Left renal cortex interstitium (tissue), 4 donors: ENCODE results near the gene TMEM235. TPM values are rescaled to one million over a fixed set of nuclear protein-coding genes. Genes with fewer than 3 reads are reported as not detected.

Experiments
- DNase-seq, 4 donors: peaks; one replicate each; pipeline ENCODE4 v3.0.0-alpha.2; 2013; ENCODE audit warnings: low read depth in 4 of 4, low spot score in 2 of 4, missing footprints in 1 of 4
- polyA plus RNA-seq, 4 donors: library from polyadenylated mRNA; unstranded; fragments of 120-200 nt; gene quantifications; one replicate each; pipeline ENCODE4 v1.2.1, GENCODE V29; 2013; ENCODE audit not compliant: insufficient read length in 4 of 4

TMEM235 gene
- polyA plus RNA-seq, 4 donors, result not detected

- DNase-seq, result no peak
These were observed 5.1 kb downstream of the TMEM235 start for GRCh38 chr17:78236362-78237127.

- no peak for DNase-seq
These were observed 6.1 kb downstream of the TMEM235 start for GRCh38 chr17:78237401-78238012.

- no peak for DNase-seq
These were observed 7.5 kb downstream of the TMEM235 start for GRCh38 chr17:78238823-78239488.

- no peak for DNase-seq
These were observed 8.1 kb downstream of the TMEM235 start for GRCh38 chr17:78239489-78239931.

GRCh38 chr17:78240012-78240655 is 8.7 kb downstream of the TMEM235 start:
- no peak for DNase-seq

GRCh38 chr17:78240839-78241238 is 9.4 kb downstream of the TMEM235 start:
- DNase-seq, result no peak

GRCh38 chr17:78241277-78242023 is 10.0 kb downstream of the TMEM235 start:
- no peak for DNase-seq

GRCh38 chr17:78242024-78242742 is 10.8 kb downstream of the TMEM235 start:
- no peak for DNase-seq

GRCh38 chr17:78247304-78247703 is 15.9 kb downstream of the TMEM235 start:
- DNase-seq, result no peak

- no peak for DNase-seq
These were observed 16.9 kb downstream of the TMEM235 start for GRCh38 chr17:78248051-78248914.

GRCh38 chr17:78249074-78249817 is 17.8 kb downstream of the TMEM235 start:
- DNase-seq, result no peak

- no peak for DNase-seq
These were observed 18.7 kb downstream of the TMEM235 start for GRCh38 chr17:78249818-78250806.

GRCh38 chr17:78250891-78251772 is 19.7 kb downstream of the TMEM235 start:
- peak in 1 of 4 donors; percentile 59 for DNase-seq

- DNase-seq, result no peak
These were observed 20.3 kb downstream of the TMEM235 start for GRCh38 chr17:78251773-78252103.

- DNase-seq, result no peak
These were observed 20.7 kb downstream of the TMEM235 start for GRCh38 chr17:78252111-78252634.
